ENCODE results near the gene A4GALT.

Gene A4GALT

DNA sequence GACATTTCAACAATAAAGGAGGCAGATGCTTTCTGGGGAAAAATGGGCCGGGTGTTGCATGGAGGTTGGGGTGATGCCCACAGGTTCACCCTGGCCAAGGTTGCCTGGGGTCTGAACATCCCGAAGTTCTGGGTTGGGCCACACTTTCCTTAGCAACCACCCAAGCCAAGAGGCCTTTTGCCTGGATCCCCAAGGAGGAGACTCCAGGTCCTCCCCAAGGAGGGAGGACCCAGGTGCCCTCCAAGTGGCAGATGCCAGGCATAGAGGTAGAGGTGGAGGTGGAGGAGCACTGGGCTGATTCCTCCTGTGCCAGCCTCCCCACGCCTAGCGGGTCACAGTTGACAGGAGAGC lies 72.7 kb downstream of the A4GALT start:
- Histone ChIP-seq H3K4me1 (ENCODE audit: insufficient read depth, low read length, severe bottlenecking) (peaks cover 61% of the 10 kb centered on the region), H3K9me2 (ENCODE audit: low read depth, low read length) (no peaks in the 10 kb centered on the region), H3K4me2 (ENCODE audit: low read length) (peak overlapping the region; percentile 90), H3K36me3 (ENCODE audit: insufficient read depth, low read length) (no peaks in the 10 kb centered on the region), H3K27me3 (ENCODE audit: insufficient read depth, low read length) (no peaks in the 10 kb centered on the region), H3K4me3 (ENCODE audit: low read depth, low read length, poor library complexity, severe bottlenecking) (peak overlapping the region; percentile 100), H3F3A (ENCODE audit: insufficient read depth, low read length) (no peaks in the 10 kb centered on the region), H3K9me3 (ENCODE audit: low read length) (no peaks in the 10 kb centered on the region), H2AFZ (ENCODE audit: low read length) (no peak overlapping the region), H3K79me2 (ENCODE audit: insufficient read depth, low read length) (no peaks in the 10 kb centered on the region), H4K20me1 (ENCODE audit: insufficient read depth, low read length) (no peaks in the 10 kb centered on the region), H3K9ac (ENCODE audit: low read length) (peak overlapping the region; percentile 98), H3K27ac (ENCODE audit: low read depth, low read length, poor library complexity, severe bottlenecking) (peak overlapping the region; percentile 66)
- TF ChIP-seq, protein P1, sequence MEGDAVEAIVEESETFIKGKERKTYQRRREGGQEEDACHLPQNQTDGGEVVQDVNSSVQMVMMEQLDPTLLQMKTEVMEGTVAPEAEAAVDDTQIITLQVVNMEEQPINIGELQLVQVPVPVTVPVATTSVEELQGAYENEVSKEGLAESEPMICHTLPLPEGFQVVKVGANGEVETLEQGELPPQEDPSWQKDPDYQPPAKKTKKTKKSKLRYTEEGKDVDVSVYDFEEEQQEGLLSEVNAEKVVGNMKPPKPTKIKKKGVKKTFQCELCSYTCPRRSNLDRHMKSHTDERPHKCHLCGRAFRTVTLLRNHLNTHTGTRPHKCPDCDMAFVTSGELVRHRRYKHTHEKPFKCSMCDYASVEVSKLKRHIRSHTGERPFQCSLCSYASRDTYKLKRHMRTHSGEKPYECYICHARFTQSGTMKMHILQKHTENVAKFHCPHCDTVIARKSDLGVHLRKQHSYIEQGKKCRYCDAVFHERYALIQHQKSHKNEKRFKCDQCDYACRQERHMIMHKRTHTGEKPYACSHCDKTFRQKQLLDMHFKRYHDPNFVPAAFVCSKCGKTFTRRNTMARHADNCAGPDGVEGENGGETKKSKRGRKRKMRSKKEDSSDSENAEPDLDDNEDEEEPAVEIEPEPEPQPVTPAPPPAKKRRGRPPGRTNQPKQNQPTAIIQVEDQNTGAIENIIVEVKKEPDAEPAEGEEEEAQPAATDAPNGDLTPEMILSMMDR (IDR thresholded peaks at IDR 0.05; ENCODE audit: low read length): no peak
- TF ChIP-seq EZH2 (IDR thresholded peaks at IDR 0.05; ENCODE audit: borderline replicate concordance, low read length): no peak

DNA sequence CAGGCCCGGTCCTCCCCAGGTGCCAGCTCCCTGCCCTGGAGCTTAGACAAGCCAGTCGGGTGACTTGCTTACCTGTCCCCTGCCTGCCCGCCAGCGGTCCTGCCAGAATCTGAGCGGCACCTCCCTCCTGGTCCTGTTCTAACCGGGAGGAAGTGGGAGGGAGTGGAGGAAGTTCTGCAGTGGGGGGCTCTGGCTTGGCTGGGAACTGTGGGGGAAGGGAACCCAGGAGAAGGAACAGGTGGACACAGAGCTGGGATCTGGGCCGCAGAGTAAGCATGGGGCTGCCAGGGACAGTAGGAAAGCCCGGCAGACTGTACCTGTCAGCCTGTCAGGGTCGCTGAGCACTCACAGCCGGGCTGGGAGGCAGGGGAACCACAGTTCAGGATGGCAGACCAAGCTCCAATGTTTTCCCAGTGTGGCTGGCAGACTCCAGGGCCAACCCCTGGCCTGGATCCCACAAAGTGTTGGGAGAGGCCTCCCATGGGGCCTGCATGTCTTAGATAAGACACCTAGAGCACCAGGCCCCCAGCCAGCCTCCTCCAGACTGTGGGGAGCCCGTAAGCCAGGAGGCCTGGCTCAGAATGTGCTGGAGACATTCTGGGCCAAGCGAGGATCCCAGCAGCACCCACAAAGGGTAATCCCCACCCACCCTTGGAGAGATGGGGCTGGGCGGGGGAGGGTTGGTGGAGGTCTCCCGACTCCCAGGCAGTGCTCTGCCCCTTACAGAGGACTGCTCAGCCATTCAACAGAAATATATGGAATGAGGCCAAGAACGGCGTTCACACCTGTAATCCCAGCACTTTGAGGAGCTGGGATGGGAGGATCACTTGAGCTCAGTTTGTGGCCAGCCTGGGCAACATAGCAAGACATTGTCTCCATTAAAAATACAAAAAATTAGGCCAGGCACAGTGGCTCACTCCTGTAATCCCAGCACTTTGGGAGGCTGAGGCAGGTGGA lies 73.8 kb downstream of the A4GALT start:
- H3K9ac ChIP-seq (ENCODE audit: low read length): peak overlapping the region; percentile 45; the same call in 1 of the 2 replicates

DNA sequence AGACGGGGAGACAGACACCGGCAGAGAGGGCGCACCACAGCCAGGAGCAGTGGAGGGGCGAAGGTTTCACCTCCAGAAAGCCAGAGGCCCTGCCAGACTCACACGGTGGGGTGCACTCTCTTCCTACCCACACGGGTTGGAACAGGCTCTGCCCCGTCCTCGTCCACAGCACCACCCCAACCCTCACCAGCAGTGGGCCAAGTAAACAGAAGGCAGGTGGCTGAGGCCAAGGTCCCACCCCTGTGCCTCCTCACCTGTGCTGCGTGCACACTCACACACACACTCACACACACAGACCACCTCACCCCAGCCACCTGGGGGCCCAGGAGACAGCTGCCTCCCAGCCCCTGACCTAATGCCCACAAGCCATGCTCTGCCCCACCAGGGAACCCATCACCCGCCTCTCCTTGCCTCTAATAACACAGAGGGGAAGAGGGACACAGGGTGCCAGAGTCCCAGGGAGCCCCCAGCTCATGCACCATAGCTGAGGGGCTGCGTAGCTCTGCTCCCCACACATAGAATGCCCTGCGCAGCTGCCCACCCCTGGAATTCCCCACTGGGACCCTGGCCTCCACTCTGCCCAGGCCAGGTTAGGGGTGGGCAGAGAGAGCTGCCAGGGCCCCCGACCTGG lies 74.6 kb downstream of the A4GALT start:
- H2AFZ ChIP-seq (ENCODE audit: low read length): no peak overlapping the region
- peak overlapping the region; percentile 68 for H3K27ac ChIP-seq (ENCODE audit: low read depth, low read length, poor library complexity, severe bottlenecking)
- no peaks in the 10 kb centered on the region for H3K36me3 ChIP-seq (ENCODE audit: insufficient read depth, low read length)
- no peaks in the 10 kb centered on the region for H3F3A ChIP-seq (ENCODE audit: insufficient read depth, low read length)
- H3K4me2 ChIP-seq (ENCODE audit: low read length): peak overlapping the region; percentile 90
- H3K4me1 ChIP-seq (ENCODE audit: insufficient read depth, low read length, severe bottlenecking): peaks cover 65% of the 10 kb centered on the region
- TF ChIP-seq EZH2 (IDR thresholded peaks at IDR 0.05; ENCODE audit: borderline replicate concordance, low read length): no peak
- H3K27me3 ChIP-seq (ENCODE audit: insufficient read depth, low read length): no peaks in the 10 kb centered on the region
- peak overlapping the region; percentile 45; the same call in 1 of the 2 replicates for H3K9ac ChIP-seq (ENCODE audit: low read length)
- H3K9me3 ChIP-seq (ENCODE audit: low read length): no peaks in the 10 kb centered on the region
- H4K20me1 ChIP-seq (ENCODE audit: insufficient read depth, low read length): no peaks in the 10 kb centered on the region
- H3K9me2 ChIP-seq (ENCODE audit: low read depth, low read length): no peaks in the 10 kb centered on the region
- no peaks in the 10 kb centered on the region for H3K79me2 ChIP-seq (ENCODE audit: insufficient read depth, low read length)
- peak overlapping the region; percentile 100 for H3K4me3 ChIP-seq (ENCODE audit: low read depth, low read length, poor library complexity, severe bottlenecking)

More for the DNA sequence above, 73.8 kb downstream of the A4GALT start:
- Histone ChIP-seq H3K4me3 (ENCODE audit: low read depth, low read length, poor library complexity, severe bottlenecking) (peak overlapping the region; percentile 100), H3K9me3 (ENCODE audit: low read length) (no peaks in the 10 kb centered on the region), H4K20me1 (ENCODE audit: insufficient read depth, low read length) (no peaks in the 10 kb centered on the region), H3K27me3 (ENCODE audit: insufficient read depth, low read length) (no peaks in the 10 kb centered on the region), H3K79me2 (ENCODE audit: insufficient read depth, low read length) (no peaks in the 10 kb centered on the region), H3K4me1 (ENCODE audit: insufficient read depth, low read length, severe bottlenecking) (peaks cover 65% of the 10 kb centered on the region), H3K9me2 (ENCODE audit: low read depth, low read length) (no peaks in the 10 kb centered on the region), H3K27ac (ENCODE audit: low read depth, low read length, poor library complexity, severe bottlenecking) (peak overlapping the region; percentile 68), H3K4me2 (ENCODE audit: low read length) (peak overlapping the region; percentile 90), H3K36me3 (ENCODE audit: insufficient read depth, low read length) (no peaks in the 10 kb centered on the region), H2AFZ (ENCODE audit: low read length) (no peak overlapping the region), H3F3A (ENCODE audit: insufficient read depth, low read length) (no peaks in the 10 kb centered on the region)
- TF ChIP-seq EZH2 (IDR thresholded peaks at IDR 0.05; ENCODE audit: borderline replicate concordance, low read length): no peak
- TF ChIP-seq, protein P1 (IDR thresholded peaks at IDR 0.05; ENCODE audit: low read length): no peak
